ENCODE data around the gene ATF6.

Gene ATF6

DNA sequence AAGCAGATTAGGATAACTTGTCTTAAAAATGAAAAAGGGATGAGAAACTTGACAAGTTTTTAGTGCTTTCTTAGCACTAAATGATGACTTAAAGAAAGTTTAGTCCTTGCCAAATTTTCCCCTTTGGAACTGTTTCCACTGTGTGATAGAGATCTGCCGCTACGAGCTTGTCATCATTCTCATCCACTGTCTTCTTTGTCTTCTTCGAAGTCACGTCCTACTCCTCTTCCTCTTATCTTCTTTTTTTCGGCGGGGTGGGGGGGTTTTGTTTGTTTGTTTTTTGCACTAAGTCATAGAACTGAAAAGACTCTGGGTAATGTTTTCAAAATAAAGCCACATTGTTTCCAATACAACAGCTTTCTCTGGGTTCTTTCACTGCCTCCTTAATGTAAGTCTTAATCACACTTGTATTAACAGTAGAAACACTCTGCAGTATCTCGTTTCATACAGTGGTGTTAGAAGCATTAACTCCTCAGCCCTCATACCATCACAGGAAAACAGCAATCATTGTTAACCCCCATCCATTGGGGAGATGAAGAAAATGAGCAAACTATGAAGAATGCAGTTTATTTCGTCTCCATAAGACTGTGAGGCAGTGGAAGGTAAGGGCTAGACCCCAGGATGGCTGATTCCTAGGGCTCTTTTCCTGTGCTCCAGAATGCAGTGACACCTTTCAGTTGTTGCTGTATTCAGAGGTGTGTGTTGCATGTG is 175.8 kb downstream of the ATF6 start:
- DNase-seq (ENCODE audit: low read depth), result no peak

DNA sequence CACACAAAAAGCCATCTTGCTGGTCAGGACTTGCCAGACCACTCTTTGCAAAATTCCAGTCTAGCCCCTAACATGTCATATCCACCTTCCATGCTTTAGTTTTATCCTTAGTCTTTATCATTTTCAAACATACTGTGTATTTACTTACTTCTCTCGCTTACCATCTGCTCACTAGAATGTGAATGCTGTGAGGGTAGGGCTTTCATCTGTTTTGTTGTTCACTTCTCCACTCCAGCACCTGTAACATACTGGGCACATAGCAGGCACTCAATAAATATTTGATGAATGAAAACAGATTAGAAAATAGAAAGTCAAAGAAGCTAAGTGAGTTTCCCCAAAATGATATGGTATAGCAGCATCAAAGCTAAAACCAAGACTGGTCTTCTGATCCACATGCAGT is 177.6 kb downstream of the ATF6 start:
- no peak for DNase-seq (ENCODE audit: low read depth)

DNA sequence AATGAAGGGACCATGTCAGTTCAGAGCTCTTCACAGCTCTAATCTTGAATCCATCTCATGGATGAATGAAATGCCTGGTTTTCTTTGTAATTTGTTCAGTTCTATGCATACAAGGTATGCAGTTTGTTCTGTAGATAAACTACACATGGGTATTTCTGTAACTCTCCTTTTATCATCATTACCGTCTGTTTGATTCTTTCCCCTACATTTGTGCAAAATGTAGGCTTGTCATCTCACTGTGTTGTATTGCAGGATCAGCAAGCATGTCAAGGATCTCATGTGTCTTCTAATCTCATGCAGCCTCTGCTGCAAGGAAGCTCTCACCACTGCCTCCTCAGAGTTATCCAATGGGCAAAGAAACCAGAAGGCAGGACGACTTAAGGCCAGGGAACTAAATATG is 178.3 kb downstream of the ATF6 start:
- no peak for DNase-seq (ENCODE audit: low read depth)

DNA sequence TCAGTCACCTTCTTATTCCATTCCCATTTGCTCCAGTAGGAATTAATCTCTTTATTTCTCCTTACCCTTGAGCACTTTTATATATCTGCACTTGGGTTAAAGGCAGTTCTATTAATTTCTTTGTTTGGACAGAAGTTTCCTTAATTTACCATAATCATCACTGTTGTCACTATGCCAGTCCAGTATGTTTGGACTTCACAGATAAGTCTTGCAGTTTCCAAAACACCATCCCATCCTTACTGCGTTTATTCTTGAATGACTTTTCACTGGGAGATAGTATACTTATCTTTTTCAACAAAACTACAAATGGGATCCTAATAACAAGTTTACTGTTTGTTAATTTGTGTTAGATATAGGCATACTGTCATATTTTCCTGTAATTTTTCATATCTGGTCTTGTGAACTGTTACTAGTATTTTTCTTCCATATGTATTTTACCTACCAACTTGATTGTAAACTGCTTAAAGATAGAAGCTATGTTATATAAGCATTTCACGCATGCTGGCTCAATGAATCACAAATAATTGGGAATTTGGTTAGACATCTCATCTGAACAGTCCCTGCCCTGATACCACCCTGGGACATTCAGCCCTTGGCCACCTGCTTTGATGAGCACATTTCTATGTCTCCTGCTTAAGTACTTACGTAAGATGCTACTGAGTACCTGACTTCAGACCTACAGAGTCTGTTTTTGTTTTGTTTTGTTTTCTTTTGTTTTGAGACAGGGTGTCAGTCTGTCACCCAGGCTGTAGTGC is 179.4 kb downstream of the ATF6 start:
- no peak for DNase-seq (ENCODE audit: low read depth)

DNA sequence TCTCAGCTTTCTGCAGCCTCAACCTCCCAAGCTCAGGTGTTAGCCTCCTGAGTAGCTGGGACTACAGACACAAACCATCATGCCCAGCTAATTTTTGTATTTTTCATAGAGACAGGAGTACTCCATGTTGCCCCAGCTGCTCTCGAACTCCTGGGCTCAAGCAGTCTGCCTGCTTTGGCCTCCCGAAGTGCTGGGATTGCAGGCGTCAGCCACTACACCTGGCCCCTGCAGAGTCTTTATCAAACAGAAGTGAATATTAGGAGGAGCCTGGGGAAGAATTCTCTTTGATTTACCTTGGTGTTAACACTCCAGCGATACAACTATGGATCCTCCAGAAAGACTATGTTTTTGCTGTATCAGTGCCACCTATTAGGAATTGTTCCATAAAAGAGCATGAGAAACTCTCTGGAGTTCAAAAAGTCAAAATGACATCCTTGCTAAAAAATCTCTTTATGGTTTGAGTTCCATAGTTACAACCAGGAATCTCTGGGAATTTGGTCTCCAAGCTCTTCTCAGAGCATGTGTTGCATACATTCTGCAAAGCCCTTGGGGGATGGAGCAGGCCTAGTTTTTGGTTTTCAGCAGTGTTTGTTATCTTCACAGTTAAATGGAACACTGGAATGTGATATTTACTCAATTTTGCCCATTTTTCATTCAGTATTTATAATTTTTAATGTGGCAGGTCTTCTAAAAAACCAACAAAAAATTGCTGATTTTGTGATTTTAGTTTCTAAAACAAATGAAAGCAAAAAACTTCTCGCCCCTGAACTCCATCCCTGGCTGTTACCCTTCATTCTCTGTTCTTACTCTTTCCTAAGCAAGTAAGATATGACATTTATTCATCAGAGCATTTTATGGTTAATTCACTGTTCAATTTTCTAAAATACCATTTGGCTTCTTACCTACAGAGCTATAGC is 180.2 kb downstream of the ATF6 start:
- no peak for DNase-seq (ENCODE audit: low read depth)

DNA sequence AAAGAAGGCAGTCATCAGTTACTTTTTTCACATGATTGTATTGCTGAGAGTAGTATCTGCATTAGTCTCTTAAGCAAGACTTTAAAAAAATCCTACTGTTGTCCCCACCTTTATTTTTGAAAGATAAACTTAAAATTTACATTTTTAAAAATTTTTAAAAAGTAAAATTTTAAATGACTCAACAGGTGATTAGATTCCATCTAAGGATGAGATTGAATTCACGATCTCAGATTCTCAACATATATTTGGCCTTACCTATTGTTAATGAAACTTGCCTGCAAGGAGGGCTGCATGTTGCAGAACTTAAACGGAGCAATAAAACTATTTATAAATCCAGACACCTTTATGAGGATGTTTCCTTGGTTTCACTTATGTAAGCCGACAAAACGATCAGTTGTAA is 182.3 kb downstream of the ATF6 start:
- DNase-seq (ENCODE audit: low read depth), result no peak

DNA sequence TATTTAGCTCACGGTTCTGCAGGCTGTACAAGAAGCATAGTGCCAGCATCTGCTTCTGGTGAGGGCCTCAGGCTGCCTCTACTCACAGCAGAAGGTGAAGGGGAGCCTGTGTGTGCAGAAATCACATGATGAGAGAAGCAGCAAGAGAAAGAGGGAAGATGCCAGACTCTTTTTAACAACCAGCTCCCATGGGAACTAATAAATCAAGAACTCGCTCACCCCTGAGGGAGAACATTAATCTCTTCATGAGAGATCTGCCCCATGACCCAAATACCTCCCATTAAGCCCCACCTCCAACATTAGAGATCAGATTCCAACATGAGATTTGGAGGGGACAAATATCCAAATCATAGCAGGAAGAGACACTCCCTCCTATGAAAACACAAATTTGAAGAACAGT is 183.4 kb downstream of the ATF6 start:
- no peak for DNase-seq (ENCODE audit: low read depth)

DNA sequence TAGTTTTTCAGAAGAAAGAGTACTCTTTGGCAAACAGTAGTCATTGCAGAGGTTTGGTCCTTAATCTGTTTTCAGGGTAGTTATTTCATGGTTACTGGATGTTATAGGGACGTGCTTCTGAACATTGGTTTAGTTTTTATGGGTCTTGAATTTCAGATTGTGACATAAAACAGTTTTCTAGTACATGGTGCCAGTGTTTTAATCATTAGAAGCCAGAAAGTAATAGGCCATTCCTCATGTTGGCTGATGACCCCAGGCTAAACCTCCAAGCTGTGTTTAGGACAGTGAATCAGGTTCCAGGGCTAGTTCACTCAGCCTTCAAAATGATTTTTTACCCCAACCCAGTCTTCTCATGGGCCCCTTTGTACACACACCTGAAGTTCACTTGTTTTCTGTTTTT is 184.3 kb downstream of the ATF6 start:
- DNase-seq (ENCODE audit: low read depth), result no peak

DNA sequence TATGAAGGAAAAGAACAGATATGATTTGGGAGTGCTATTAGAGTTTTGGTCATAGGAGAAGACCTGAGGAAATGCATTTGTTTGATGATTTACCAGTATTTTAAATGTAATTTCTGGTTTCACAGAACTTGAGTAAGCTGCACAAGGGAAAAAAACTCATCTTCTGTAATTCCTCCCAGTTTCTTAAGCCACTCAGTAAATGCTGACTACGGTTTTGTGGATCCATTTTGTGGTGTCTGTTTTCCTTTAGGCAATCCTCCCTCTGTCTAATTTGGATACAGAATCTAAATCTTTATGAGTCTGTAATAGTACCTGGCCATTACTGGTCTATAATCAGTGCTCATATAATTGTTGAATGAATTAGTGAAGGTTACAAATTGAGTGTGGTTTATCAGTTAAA is 185.5 kb downstream of the ATF6 start:
- no peak for DNase-seq (ENCODE audit: low read depth)

DNA sequence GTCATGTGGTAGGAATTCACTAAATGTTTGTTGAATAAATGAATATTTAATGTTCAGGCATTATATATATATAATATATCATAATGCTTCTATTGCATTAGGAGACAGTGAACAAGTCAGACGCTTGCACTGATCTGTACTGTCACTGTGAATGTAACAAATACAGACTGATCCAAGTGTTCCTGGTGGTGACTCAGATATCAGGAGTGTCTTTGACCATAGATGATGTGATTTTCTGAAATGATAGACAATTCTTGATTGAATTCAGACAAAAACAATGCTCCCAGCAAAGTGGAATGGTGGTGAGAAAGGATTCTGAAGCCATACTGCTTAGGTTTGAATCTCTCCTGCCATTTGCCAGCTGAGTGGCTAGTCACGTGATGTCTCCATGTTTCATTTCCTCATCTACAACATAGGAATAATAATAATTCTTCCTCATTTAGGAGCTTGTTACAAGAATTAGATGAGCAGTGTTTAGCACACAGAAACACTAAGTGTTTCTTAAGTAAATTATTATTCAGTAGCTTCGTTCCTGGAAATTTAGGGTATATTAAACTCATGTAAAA is 186.6 kb downstream of the ATF6 start:
- no peak for DNase-seq (ENCODE audit: low read depth)

DNA sequence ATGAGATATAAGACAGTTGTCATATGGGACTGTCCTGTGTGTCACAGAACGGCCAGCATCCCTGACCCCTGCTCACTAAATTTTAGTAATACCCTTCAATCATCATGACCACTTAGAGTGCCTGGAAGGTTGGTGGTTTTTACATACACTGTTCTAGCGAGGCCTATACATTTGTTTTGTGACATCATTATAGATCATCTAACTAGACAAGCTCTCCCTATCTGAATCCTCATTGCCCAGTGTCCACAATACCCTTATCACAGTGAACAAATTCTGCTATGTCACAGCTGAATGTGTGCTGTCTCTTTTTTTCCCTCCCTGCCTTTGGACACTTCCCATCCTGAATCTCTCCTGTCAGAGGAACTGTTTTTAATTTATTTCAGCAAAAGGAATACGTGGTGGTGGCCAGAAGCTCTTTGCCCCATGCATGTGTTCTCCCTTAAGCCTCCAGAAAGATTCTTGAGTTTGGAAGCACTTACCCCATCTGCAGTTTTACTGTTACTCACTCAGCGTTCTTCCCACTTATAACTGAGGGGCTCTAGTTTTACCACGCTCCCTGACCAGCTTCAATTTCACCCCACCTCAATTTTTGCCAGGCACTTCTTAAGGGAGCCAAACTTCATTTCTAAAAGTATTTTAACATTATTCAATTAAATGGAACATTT is 187.3 kb downstream of the ATF6 start:
- no peak for DNase-seq (ENCODE audit: low read depth)

DNA sequence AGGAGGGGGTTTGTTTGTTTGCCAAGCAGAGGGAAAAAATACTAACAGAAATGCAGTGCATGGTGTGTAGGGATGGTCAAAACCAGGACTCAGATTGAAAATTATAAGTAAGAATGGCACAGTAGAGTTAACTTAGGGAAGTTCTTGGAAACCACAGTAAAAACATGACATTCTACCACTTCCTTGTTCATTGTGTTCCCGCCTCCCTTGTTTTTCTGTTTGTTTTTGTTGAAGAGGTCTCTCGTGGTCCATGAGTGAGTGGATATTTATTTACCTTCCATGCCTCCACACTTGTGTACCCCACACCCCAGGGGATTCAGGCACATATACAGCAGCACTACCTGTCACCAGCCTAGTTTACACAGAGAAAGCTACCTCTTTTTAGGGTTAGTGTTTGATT is 187.9 kb downstream of the ATF6 start:
- DNase-seq (ENCODE audit: low read depth), result no peak

DNA sequence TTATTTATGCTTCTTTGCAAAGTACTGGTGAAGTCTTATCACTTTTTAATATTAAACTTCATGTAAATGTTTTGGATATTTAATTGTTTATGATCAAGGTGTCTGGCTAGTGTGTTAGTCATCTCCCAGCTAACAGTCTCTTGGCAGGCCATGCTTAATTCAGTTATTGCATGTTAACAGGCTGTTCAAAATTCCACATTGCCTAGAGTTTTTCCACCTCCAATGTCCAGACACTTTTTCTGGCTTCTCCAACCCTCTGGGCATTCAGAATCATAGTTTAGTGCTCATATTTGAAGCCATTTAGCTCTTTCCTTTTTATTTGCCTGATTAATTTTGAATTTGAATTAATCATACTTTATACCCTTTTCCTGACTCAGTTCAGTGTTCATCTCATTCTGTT is 188.3 kb downstream of the ATF6 start:
- no peak for DNase-seq (ENCODE audit: low read depth)

DNA sequence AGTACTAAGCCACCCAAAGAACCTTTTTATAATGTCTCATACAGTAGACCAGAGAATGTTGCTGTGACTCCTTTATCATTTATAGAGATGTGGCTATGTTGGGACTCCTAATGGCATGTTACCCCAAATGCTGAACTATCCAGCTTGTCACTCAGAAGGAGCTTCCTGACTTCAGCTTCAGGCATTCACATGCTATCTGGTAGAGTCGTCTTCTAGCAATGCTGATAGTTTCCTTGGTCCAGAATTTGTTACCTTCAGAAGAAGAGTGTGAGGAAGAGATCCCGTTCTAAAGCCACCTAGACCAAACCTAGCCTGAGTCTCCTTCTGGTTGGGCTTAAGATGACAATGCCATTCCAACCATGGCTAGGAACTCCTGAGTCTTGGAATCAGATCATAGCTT is 189.5 kb downstream of the ATF6 start:
- DNase-seq (ENCODE audit: low read depth), result no peak

DNA sequence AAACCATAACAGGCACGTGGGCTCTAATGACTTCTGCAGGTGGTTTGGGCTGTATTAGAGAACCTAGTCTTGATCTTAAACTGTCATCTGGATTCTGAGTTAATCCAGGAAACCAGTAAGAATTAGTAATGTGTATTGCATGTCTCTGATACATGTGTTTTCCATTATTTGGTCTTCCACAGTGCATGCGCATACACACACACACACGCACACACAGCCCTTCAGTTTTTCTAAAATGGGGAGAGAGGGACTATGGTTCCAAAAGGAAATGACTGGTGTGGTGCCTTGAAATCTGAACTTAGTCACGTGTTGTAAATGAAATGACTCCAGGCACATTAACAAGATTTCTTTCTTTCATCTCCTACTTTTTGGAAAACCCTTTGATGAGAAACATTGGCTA is 190.0 kb downstream of the ATF6 start:
- DNase-seq (ENCODE audit: low read depth), result no peak

DNA sequence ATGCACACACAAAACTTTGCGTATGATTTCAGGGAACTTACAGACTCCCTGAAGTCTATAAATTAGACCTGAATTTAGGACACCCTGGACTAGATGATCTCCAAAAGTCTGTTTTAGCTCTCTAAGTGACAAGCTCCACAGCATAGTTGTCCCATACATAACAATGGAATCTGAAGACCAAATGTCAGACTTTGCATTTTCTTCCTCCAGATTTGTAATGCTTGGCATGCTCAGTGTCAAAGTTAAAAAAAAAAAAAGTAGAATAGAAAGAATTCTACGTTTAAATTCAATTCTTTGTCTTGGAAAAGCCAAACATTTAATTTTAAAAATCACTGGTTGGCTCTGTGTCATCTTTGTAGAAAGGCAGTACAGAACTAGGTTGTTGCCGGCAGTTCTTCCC is 190.8 kb downstream of the ATF6 start:
- no peak for DNase-seq (ENCODE audit: low read depth)

DNA sequence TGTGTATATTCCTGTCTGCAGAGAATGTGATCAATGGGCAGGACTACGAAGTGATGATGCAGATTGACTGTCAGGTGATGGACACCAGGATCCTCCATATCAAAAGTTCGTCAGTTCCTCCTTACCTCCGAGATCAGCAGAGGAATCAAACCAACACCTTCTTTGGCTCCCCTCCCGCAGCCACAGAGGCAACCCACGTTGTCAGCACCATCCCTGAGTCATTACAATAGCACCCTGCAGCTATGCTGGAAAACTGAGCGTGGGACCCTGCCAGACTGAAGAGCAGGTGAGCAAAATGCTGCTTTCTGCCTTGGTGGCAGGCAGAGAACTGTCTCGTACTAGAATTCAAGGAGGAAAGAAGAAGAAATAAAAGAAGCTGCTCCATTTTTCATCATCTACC is 192.3 kb downstream of the ATF6 start:
- no peak for DNase-seq (ENCODE audit: low read depth)

DNA sequence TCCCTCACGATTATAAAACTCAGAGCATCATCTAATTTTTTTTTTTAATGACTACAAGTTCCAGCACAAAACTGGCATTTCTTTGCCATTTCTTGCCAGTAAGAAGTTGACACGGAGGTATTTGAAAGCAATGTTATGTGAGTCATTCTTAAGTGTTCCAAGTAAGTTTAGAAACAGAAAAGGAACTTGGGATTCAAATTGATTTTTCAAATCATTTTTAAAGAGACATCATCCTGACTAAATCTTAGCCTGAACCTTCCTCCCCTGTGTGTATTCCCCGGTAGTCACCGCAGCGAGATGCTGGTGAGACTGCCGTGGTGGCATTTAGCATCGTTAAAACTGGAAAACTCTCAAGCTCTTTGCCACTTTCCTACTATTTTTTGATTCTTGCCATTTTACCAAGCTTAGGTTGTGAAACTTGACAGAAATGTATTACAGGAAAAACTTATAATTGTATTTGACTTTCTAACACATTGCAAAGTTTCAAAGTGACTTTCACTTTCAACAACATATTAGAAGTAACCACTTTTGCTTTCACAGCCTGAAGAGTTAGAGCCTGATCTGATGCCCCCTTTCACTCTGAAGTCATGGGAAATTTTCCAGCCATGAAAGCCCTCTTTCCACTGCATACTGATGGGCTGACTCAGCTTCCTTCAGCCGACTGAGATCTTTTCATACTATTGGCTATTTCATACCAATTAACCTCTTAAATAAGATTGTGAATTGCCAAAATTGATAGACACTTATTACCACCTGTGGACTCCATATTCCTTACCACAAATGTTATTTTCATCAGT is 196.2 kb downstream of the ATF6 start:
- DNase-seq (ENCODE audit: low read depth), result no peak

DNA sequence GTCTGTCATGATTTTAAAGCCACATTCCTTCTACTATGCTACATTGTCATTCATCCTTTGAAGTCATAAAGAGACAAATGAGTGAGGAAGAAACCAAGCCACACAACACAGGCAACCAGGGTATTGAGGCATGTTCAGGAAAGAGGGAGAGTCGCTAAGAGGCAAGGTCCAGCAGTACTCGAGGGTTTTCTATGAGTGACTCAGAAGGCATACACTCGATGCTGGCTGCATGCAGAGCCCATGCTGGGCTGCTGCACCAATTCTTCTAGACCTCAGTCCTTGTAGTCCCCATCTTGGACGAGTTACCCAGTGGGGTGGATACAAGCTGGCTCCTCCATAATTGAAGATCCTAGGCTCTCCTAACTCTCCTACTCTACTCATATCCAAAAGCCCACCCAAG is 199.9 kb downstream of the ATF6 start:
- no peak for DNase-seq (ENCODE audit: low read depth)

DNA sequence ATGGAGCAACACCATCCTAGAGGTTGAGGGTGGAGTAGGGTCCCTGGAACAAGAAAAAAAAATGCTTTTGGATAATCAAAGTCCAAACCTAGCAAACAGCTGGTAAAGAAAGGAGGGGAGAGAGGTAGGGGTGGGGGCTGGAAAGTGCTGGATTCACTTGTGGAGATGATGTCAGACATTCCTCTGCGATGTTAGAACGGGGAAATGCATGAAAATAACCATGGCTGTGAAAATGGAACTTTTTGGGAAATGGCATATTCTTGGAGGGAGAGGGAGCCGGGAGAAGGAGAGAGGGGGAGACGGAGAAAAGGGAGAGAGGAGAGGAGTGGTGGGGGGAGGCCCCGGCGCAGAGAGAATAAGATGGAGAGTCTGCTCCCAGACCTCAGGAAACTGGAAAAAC is 203.9 kb downstream of the ATF6 start:
- DNase-seq (ENCODE audit: low read depth), result no peak

DNA sequence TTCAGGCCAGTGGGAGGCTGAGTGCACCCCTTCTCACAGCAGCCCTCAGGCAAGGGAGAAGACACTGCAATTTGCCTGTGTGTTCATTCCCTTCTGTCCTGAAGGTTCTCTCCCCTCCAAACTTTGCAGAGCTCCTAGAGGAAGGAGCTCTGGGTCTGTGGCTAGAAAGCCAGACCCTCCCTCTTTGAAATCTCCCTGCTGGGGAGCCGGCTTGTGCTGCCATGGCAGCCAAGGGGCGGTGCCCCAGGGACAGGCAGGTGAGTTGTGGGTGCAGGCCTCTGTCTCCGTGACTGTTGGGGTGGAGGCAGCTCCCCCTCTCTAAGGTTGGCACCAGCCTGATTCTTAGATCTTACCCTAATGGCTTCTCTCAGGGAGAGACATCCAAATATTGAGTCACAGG is 204.5 kb downstream of the ATF6 start:
- no peak for DNase-seq (ENCODE audit: low read depth)
